GM21447 (cell line): Measurements from ENCODE around the gene CLDN18.
A peak's percentile ranks its signal among the peaks of the same experiment; 100 is the strongest.

Experiments
- ATAC-seq: cut with Tn5 transposase; IDR thresholded peaks from one replicate; pipeline ENCODE4 v1.9.1; 2021; ENCODE audit not compliant: unreplicated experiment

The CLDN18 gene

GRCh38 chr3:138060792-138061191 lies 50.8 kb downstream of the CLDN18 start:
- ATAC-seq = peak; percentile 64

DNA sequence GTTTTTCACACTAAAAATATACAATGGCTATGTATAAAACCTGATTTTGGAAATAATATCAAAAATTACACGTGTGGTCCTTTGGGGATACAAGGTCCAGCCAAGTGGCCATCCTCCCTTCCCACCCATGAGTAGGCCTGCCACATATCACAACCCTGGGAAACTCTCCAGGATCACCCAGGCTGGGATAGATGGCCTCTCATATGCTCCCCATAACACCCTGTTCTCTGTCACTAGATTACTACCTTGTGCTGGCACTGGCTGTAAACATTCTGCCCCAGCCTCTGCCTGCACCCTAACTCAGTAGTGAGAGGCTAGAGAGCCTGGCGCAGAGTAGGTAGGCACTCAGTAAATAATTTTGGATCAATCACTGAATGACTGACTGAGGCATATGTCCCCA lies 52.1 kb downstream of the CLDN18 start:
- ATAC-seq = no peak

DNA sequence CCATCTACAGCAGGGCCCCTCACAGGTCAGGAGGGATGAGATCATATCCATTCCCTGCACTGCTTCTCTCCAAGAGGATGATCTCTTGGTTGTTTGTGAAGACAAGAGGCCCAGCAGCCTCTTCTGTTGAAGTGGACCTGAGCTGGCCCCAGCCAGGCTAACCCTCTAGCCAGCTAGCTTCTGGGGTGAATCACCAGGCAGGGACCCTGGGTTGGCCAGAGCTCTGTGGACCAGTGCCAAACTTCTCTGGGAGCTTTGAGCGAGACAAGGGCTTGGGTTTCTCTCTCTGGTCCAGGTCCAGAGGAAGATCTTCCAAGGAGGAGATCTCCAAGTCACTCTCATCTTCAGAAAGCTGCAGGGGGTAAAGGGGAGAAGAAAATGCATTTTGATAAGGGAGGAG lies 52.7 kb downstream of the CLDN18 start:
- ATAC-seq = no peak

- no peak for ATAC-seq
Observed at GRCh38 chr3:138063416-138063815, 53.5 kb downstream of the CLDN18 start.

GRCh38 chr3:138065949-138066348 lies 56.0 kb downstream of the CLDN18 start:
- ATAC-seq = peak; percentile 9

- ATAC-seq = peak; percentile 89
Observed at GRCh38 chr3:138066383-138066782, 56.4 kb downstream of the CLDN18 start.

- no peak for ATAC-seq
Observed at GRCh38 chr3:138066972-138067371, 57.0 kb downstream of the CLDN18 start.

DNA sequence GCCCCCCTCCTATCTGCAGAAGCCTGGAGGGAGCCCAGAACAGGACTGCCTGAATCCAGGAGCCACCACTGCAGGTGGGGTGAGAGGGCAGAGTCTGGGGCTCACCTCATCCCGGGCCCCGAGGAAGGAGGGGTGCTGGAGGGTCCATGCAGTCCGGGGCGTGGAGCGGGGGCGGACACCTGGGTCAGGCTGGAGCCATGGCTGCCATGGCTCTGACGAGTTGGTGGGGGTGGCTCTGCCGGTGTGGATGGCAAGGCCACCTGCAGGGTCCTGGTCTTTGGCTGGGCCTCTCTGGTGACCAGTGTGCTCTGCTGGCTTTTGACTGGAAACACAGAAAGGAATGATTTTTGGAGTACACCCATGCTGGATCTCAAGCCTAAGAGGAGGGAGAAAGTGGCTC lies 58.1 kb downstream of the CLDN18 start:
- no peak for ATAC-seq

- ATAC-seq = peak; percentile 58
Observed at GRCh38 chr3:138068579-138069174, 58.7 kb downstream of the CLDN18 start.

GRCh38 chr3:138070006-138070405 lies 60.0 kb downstream of the CLDN18 start:
- no peak for ATAC-seq

GRCh38 chr3:138072796-138073195 lies 62.8 kb downstream of the CLDN18 start:
- no peak for ATAC-seq

DNA sequence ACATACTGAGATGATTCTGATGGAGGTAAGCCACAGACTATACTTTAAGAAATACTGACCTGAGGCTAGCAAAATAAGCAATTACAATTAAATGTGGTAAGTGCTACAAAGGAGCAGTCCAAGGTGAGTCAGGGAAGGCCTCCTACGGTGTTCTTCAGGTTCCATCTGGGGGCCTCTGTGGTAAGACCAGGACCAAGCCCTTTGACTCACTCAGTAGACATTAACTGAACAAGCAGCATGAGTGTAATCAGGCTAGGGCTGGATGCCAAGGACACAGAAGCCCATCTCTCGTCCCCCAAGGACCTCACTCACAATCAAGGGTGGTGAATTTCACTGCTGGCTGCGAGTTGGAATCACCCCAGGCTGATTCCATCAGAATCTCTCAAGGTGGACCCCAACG lies 68.1 kb downstream of the CLDN18 start:
- no peak for ATAC-seq

GRCh38 chr3:138078901-138079344 lies 69.0 kb downstream of the CLDN18 start:
- ATAC-seq = no peak

GRCh38 chr3:138079901-138080300 lies 69.9 kb downstream of the CLDN18 start:
- no peak for ATAC-seq

- ATAC-seq = no peak
Observed at GRCh38 chr3:138081371-138082084, 71.6 kb downstream of the CLDN18 start.

DNA sequence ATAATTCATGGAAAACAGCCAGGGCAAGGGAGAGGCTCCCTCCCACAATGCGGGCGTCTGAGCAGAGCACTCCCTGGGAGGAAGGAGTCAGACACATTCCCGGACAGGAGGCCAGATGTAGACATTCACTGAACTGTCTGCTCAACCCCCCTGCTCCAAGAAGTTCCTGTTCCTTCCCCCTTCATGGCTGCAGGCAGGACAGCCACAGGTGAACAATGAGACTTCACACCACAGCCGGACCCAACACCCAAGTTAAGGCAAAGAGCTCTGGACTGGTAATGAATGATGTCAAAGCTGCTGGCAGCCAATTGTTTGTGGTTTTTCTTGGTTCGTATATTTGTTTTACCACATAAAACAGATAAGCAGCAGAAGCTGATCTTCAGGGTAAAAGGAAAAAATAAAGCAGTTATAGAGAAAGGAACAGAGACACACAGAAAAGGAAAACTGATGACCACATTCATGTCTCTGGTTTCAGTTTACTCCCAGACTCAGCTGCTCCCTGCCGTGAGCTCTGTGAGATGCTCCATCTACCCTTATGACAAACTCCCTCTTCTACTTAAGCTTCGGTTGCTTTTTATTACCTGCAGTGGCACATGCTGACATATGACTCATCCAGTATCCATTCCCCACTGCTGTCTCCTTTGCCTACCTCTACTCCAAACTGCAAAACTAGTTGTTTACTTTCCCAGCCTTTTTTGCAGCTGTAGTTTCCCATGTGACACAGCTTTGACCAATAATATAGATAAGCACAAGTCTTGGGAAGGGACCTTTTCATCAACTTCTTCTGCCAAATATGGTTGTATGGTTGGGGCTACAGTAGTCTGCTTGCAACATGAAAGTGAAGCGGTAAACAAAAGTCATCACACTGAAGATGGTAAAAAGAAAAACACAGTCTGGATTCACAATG lies 72.4 kb downstream of the CLDN18 start:
- ATAC-seq = peak; percentile 58

DNA sequence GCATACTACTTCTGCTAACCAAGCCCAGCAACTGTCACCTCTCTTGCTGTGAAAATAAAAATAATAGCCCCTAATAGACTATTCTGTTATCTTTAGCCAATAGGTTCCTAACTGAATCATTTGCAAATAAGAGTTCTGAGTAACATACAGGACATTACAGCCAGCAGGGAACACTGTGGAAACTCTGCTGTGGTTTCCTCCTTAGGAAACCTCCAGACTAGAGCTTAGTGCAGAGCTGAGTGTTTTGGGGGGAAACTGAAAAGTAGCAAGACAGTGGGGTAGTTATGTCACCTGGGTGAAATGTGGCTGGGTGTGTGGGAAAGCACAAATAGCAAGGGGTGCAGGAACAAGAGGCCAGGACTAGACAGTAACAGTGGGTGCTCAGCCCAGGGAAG lies 73.0 kb downstream of the CLDN18 start:
- ATAC-seq = peak; percentile 44
